IMR-90 (cell line): ENCODE results near the gene PRKRIP1. TPM values are rescaled to one million over a fixed set of nuclear protein-coding genes. Genes with fewer than 3 reads are reported as not detected.

Experiments used
- ATAC-seq: fragments of 200-7000 bp; cut with Tn5 transposase; 2 replicates; pipeline ENCODE4 v1.9.1; 2020; ENCODE audit warnings: low read depth, mild to moderate bottlenecking, moderate library complexity
- BruUV-seq: library from RNA; stranded (reverse); fragments of 400-500 nt; replicated peaks from 2 replicates; lab custom pipeline; 2021; lab: Mats Ljungman, UMichigan
- CTCF ChIA-PET: fragments of 300-600 bp; formaldehyde crosslinking; extraction: SDS; loops from one replicate; lab custom pipeline; 2021; ENCODE audit warnings: antibody characterized with exemption; lab: Yijun Ruan, JAX
- POLR2A ChIA-PET: fragments of 300-600 bp; sonication (Branson Sonifier 250); formaldehyde crosslinking; loops from one replicate; lab custom pipeline; 2022; ENCODE audit warnings: antibody characterized with exemption; ENCODE audit not compliant: unreplicated experiment; lab: Charles Lee
- DNase-seq: peaks from one replicate; pipeline ENCODE4 v3.0.0; 2013
- H2AFZ ChIP-seq: replicated peaks from 2 replicates; pipeline ENCODE3; 2013; ENCODE audit warnings: low read length, mild to moderate bottlenecking; ENCODE audit not compliant: poor library complexity
- H2AK5ac ChIP-seq: 2 replicates; pipeline ENCODE4 v1.6.1; 2013; ENCODE audit warnings: low read depth, low read length, inconsistent platforms
- H2AK9ac ChIP-seq: replicated peaks from 2 replicates; pipeline ENCODE3; 2013; ENCODE audit warnings: mild to moderate bottlenecking, low read depth, low read length, moderate library complexity; ENCODE audit not compliant: poor library complexity
- H2BK120ac ChIP-seq: 2 replicates; pipeline ENCODE4 v1.6.1; 2013; ENCODE audit warnings: low read depth, low read length, inconsistent platforms
- H2BK15ac ChIP-seq: 3 replicates; pipeline ENCODE4 v1.6.1; 2013; ENCODE audit warnings: low read depth, low read length, inconsistent platforms
- H2BK20ac ChIP-seq: 2 replicates; pipeline ENCODE4 v1.6.1; 2013; ENCODE audit warnings: low read depth, mild to moderate bottlenecking, inconsistent platforms, low read length, moderate library complexity
- H2BK5ac ChIP-seq: 2 replicates; pipeline ENCODE4 v1.6.1; 2013; ENCODE audit warnings: mild to moderate bottlenecking, low read depth, low read length, inconsistent platforms; ENCODE audit not compliant: poor library complexity, severe bottlenecking
- H3K14ac ChIP-seq: replicated peaks from 2 replicates; pipeline ENCODE4 v1.6.1; 2013; ENCODE audit warnings: low read depth, low read length, inconsistent platforms
- H3K18ac ChIP-seq: 2 replicates; pipeline ENCODE4 v1.6.1; 2013; ENCODE audit warnings: low read depth, low read length, control low read depth
- H3K23ac ChIP-seq: 2 replicates; pipeline ENCODE4 v1.6.1; 2013; ENCODE audit warnings: low read depth, low read length, inconsistent platforms
- H3K27ac ChIP-seq: 2 replicates; pipeline ENCODE4 v1.5.1; 2013; ENCODE audit warnings: mild to moderate bottlenecking, control low read depth, low read length; ENCODE audit not compliant: insufficient read depth
- H3K27me3 ChIP-seq: 2 replicates; pipeline ENCODE4 v1.6.1; 2013; ENCODE audit warnings: low read length; ENCODE audit not compliant: control insufficient read depth, insufficient read depth
- H3K36me3 ChIP-seq: 2 replicates; pipeline ENCODE4 v1.6.1; 2013; ENCODE audit warnings: low read length, mixed read lengths; ENCODE audit not compliant: control insufficient read depth, insufficient read depth
- H3K4ac ChIP-seq: 2 replicates; pipeline ENCODE4 v1.6.1; 2013; ENCODE audit warnings: low read depth, low read length, inconsistent platforms
- H3K4me1 ChIP-seq: 2 replicates; pipeline ENCODE4 v1.6.1; 2013; ENCODE audit warnings: low read length, mixed read lengths; ENCODE audit not compliant: control insufficient read depth, insufficient read depth
- H3K4me2 ChIP-seq: 2 replicates; pipeline ENCODE4 v1.6.1; 2013; ENCODE audit warnings: low read depth, mild to moderate bottlenecking, control low read depth, low read length, moderate library complexity
- H3K4me3 ChIP-seq: 2 replicates; pipeline ENCODE4 v1.5.1; 2013; ENCODE audit warnings: low read depth, mild to moderate bottlenecking, control low read depth, low read length, moderate library complexity; ENCODE audit not compliant: insufficient read depth
- H3K56ac ChIP-seq: 2 replicates; pipeline ENCODE4 v1.6.1; 2013; ENCODE audit warnings: low read length, inconsistent platforms; ENCODE audit not compliant: insufficient read depth; ENCODE audit errors: extremely low read depth
- H3K79me1 ChIP-seq, 2 experiments: 2 replicates each; pipeline ENCODE4 v1.6.1; 2013; ENCODE audit warnings: low read length in 2 of 2, inconsistent platforms in 1 of 2, low read depth in 1 of 2
- H3K9ac ChIP-seq: 2 replicates; pipeline ENCODE4 v1.6.1; 2013; ENCODE audit warnings: low read depth, low read length, control low read depth
- H3K9me1 ChIP-seq: 2 replicates; pipeline ENCODE4 v1.6.1; 2013; ENCODE audit warnings: low read length, inconsistent platforms; ENCODE audit not compliant: insufficient read depth
- H3K9me3 ChIP-seq: 2 replicates; pipeline ENCODE4 v1.6.1; 2013; ENCODE audit warnings: low read length; ENCODE audit not compliant: control insufficient read depth, insufficient read depth
- H4K20me1 ChIP-seq: 2 replicates; pipeline ENCODE4 v1.6.1; 2013; ENCODE audit warnings: low read length, inconsistent platforms; ENCODE audit not compliant: insufficient read depth
- H4K5ac ChIP-seq: 2 replicates; pipeline ENCODE4 v1.6.1; 2013; ENCODE audit warnings: mild to moderate bottlenecking, low read depth, low read length, control low read depth
- H4K8ac ChIP-seq, 2 experiments: 2 replicates each; pipeline ENCODE4 v1.6.1; 2013; ENCODE audit warnings: low read depth in 2 of 2, low read length in 2 of 2, control low read depth in 1 of 2, inconsistent platforms in 1 of 2
- H4K91ac ChIP-seq: 2 replicates; pipeline ENCODE4 v1.6.1; 2013; ENCODE audit warnings: low read depth, low read length, inconsistent platforms; ENCODE audit not compliant: insufficient read depth
- BHLHE40 ChIP-seq: fragments of 150-350 bp; IDR thresholded peaks from 2 replicates; pipeline ENCODE4 v1.6.1; 2016; ENCODE audit warnings: mild to moderate bottlenecking, low read depth, low read length
- CEBPB ChIP-seq: IDR thresholded peaks from 2 replicates; pipeline ENCODE4 v1.6.1; 2012; ENCODE audit warnings: low read depth, low read length, improper control_type of control experiment
- CHD1 ChIP-seq: IDR thresholded peaks from 2 replicates; pipeline ENCODE4 v1.6.1; 2012; ENCODE audit warnings: low read depth, low read length, improper control_type of control experiment
- FOS ChIP-seq: fragments of 150-350 bp; IDR thresholded peaks from 2 replicates; pipeline ENCODE4 v1.6.1; 2016; ENCODE audit warnings: low read depth, low read length
- MAFK ChIP-seq: IDR thresholded peaks from 2 replicates; pipeline ENCODE4 v1.6.1; 2012; ENCODE audit warnings: low read depth, low read length, improper control_type of control experiment
- MXI1 ChIP-seq: IDR thresholded peaks from 2 replicates; pipeline ENCODE4 v1.6.1; 2012; ENCODE audit warnings: low read depth, mild to moderate bottlenecking, low read length, moderate library complexity, borderline replicate concordance
- NFE2L2 ChIP-seq: fragments of 150-350 bp; IDR thresholded peaks from 2 replicates; pipeline ENCODE4 v1.6.1; 2016; ENCODE audit warnings: low read depth, mild to moderate bottlenecking, low read length
- POLR2A ChIP-seq: IDR thresholded peaks from 2 replicates; pipeline ENCODE4 v1.6.1; 2012; ENCODE audit warnings: mild to moderate bottlenecking, low read depth, low read length
- RAD21 ChIP-seq: IDR thresholded peaks from 2 replicates; pipeline ENCODE4 v1.6.1; 2012; ENCODE audit warnings: low read length, improper control_type of control experiment
- RCOR1 ChIP-seq: IDR thresholded peaks from 2 replicates; pipeline ENCODE4 v1.6.1; 2012; ENCODE audit warnings: mild to moderate bottlenecking, low read length, improper control_type of control experiment; ENCODE audit not compliant: insufficient replicate concordance
- SMC3 ChIP-seq: fragments of 150-350 bp; IDR thresholded peaks from 2 replicates; pipeline ENCODE4 v1.6.1; 2016; ENCODE audit warnings: low read depth, mild to moderate bottlenecking, antibody characterized with exemption, low read length, moderate library complexity
- WGBS, 2 experiments: methylation state at CpG; one replicate each; pipeline versions ENCODE4 v1.1.5 to v1.1.7; 2013; ENCODE audit warnings: missing lambda C conversion rate in 2 of 2; ENCODE audit not compliant: insufficient read length in 1 of 2; ENCODE audit errors: extremely low coverage in 2 of 2; 5-methylcytosine and 5-hydroxymethylcytosine counted together
- dilution Hi-C: fragments of 300-500 bp; cut with HindIII; formaldehyde crosslinking; loops from one replicate; pipeline ENCODE4 v1.14.3; 2018; ENCODE audit warnings: low sequenced_read_pairs; ENCODE audit not compliant: unreplicated experiment
- in situ Hi-C: fragments of 300-500 bp; cut with MboI; formaldehyde crosslinking; loops from 3 replicates; pipeline ENCODE4 v1.14.3; 2019; ENCODE audit warnings: low sequenced_read_pairs, inconsistent platforms, mixed read lengths
- intact Hi-C: fragments of 100-400 bp; cut with micrococcal nuclease; formaldehyde crosslinking; loops from 2 replicates; pipeline ENCODE4 v1.10.0; 2022
- polyA plus RNA-seq, 3 experiments: library from polyadenylated mRNA; depleted of rRNA; stranded (reverse); fragments of >200 nt; gene quantifications; 2 replicates each; pipeline ENCODE4 v1.2.3, GENCODE V29; 2012; ENCODE audit warnings: low replicate concordance in 1 of 3
- total RNA-seq: library from RNA; depleted of rRNA; stranded (reverse); fragments of >200 nt; gene quantifications from 2 replicates; pipeline ENCODE4 v1.2.3, GENCODE V29; 2012
- TF ChIP-seq, protein P1 (sequence below): fragments of 150-350 bp; IDR thresholded peaks from 2 replicates; pipeline ENCODE4 v1.6.1; 2017; ENCODE audit warnings: mild to moderate bottlenecking, antibody characterized with exemption, low read length, low read depth
- TF ChIP-seq, protein P2 (sequence below): conservative IDR thresholded peaks from 2 replicates; pipeline ENCODE4 v1.5.1; 2012; ENCODE audit warnings: mild to moderate bottlenecking, low read depth, low read length, improper control_type of control experiment
- TF ChIP-seq, protein P3 (sequence below): fragments of 150-350 bp; IDR thresholded peaks from 2 replicates; pipeline ENCODE4 v1.6.1; 2016; ENCODE audit warnings: low read depth, mild to moderate bottlenecking, low read length, moderate library complexity, borderline replicate concordance

PRKRIP1 gene
- total and polyA plus RNA-seq, 2 of the 4 experiments (the other 2 are of a cell fraction) = 6.5 to 21.6 TPM

DNA sequence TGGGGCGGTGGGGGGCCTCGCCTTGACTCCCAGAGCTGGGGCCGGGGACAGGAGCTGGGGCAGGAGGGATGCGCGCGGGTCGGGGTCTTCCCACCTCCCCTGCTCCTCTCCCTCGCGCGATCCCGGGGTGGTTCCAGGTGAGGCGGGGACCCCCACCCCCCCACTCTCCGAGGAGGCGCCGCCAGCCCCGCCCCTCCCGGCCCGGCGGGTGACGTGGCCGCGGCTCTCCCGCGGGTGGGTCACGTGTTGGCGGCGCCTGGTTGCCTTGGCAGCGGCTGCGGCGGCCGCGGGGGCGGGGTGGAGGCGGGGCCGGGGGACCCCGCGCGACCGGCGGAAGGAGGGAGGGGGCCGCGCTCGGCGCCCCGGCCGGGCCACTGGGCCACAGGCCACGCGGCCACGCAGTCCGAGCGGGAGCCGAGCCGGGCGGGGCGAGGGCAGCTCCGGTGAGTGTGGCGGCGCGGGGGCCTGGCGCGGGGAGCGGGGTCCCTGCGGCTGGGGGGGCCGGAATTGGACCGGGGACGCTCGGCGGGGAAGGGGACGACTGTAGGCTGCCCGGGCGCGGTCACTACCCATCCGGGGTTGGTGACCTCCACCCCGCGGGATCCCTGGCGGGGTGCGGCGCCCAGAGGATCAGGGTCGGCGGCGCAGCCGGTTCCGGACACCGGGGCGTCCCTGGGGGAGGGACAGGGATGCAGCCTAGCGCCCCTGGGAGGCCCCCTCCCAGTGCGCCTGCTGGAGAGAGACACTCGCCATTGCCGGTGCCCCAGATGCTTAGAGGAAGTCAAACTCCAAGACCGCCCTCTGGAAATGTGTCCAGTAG lies 37.3 kb downstream of the PRKRIP1 start, which contains the start of gene ORAI2:
ORAI2 (plus strand) TSS at position 357 of the 820 bp plus-strand sequence. CDS start 5,382 bp downstream, outside the sequence.
- H3K9me3 ChIP-seq = no peaks in the 10 kb centered on the region
- peak within 1 kb of the TSS; percentile 80 for H3K4me2 ChIP-seq
- 0 out of 2 replicates have a peak within 1 kb of the TSS, but pooled peaks have one; percentile 14 for H2BK20ac ChIP-seq
- peak within 1 kb of the TSS; percentile 83 for H2AK5ac ChIP-seq
- H3K18ac ChIP-seq = peak within 1 kb of the TSS; percentile 88
- dilution Hi-C loops = no loop called here
- peak within 1 kb of the TSS; percentile 92 for H4K5ac ChIP-seq
- intact Hi-C loops = no loop called here
- in situ Hi-C loops = no loop called here
- H3K27ac ChIP-seq = peak within 1 kb of the TSS; percentile 64
- no peaks in the 10 kb centered on the region for H4K20me1 ChIP-seq
- peak within 1 kb of the TSS; percentile 85 for H3K4me3 ChIP-seq
- no peak within 1 kb of the TSS; the same call in 2 of the 3 replicates for H2BK15ac ChIP-seq
- peak within 1 kb of the TSS; percentile 92 for H2AK9ac ChIP-seq
- H3K56ac ChIP-seq = peak within 1 kb of the TSS; percentile 54; the same call in 1 of the 2 replicates
- peak within 1 kb of the TSS; percentile 60 for H2BK5ac ChIP-seq
- peak within 1 kb of the TSS; percentile 96 for H2AFZ ChIP-seq
- peaks cover 6% of the 10 kb centered on the region for H3K9me1 ChIP-seq
- peak within 1 kb of the TSS; percentile 61 for H3K14ac ChIP-seq
- ATAC-seq (peak; percentile 85), DNase-seq (peak; percentile 59)
- H2BK120ac ChIP-seq = peak within 1 kb of the TSS; percentile 61; the same call in 1 of the 2 replicates
- no TSS peak for BruUV-seq
- ChIA-PET CTCF (no interaction called here), POLR2A (no interaction called here)
- peaks cover 4% of the 10 kb centered on the region; the same call in 1 of the 2 replicates for H3K4me1 ChIP-seq
- peak within 1 kb of the TSS; percentile 52 for H3K23ac ChIP-seq
- no peaks in the 10 kb centered on the region for H3K27me3 ChIP-seq
- 0% methylated on average over 20 of the region's 90 CpGs; no CpG with 5 or more reads in 1 of the 2 experiments for WGBS, 2 experiments
- peak within 1 kb of the TSS; percentile 73 for H3K9ac ChIP-seq
- peak within 1 kb of the TSS; percentile 81 to 93; a peak in 3 of 4 replicates for H4K8ac ChIP-seq
- peaks cover 6 to 30% of the 10 kb centered on the region in 2 experiments; a peak in 3 of 4 replicates for H3K79me1 ChIP-seq
- peaks cover 3% of the 10 kb centered on the region; the same call in 1 of the 2 replicates for H3K36me3 ChIP-seq
- H4K91ac ChIP-seq = peak within 1 kb of the TSS; percentile 49
- H3K4ac ChIP-seq = peak within 1 kb of the TSS; percentile 87
- TF ChIP-seq MAFK (no peak), POLR2A (peak; percentile 53), FOS (no peak), CEBPB (no peak), SMC3 (no peak), CHD1 (no peak), MXI1 (no peak), BHLHE40 (peak; percentile 70), RAD21 (no peak), NFE2L2 (no peak), RCOR1 (no peak)
- TF ChIP-seq, protein P1, sequence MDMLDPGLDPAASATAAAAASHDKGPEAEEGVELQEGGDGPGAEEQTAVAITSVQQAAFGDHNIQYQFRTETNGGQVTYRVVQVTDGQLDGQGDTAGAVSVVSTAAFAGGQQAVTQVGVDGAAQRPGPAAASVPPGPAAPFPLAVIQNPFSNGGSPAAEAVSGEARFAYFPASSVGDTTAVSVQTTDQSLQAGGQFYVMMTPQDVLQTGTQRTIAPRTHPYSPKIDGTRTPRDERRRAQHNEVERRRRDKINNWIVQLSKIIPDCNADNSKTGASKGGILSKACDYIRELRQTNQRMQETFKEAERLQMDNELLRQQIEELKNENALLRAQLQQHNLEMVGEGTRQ = peak; percentile 95
- TF ChIP-seq, protein P2, sequence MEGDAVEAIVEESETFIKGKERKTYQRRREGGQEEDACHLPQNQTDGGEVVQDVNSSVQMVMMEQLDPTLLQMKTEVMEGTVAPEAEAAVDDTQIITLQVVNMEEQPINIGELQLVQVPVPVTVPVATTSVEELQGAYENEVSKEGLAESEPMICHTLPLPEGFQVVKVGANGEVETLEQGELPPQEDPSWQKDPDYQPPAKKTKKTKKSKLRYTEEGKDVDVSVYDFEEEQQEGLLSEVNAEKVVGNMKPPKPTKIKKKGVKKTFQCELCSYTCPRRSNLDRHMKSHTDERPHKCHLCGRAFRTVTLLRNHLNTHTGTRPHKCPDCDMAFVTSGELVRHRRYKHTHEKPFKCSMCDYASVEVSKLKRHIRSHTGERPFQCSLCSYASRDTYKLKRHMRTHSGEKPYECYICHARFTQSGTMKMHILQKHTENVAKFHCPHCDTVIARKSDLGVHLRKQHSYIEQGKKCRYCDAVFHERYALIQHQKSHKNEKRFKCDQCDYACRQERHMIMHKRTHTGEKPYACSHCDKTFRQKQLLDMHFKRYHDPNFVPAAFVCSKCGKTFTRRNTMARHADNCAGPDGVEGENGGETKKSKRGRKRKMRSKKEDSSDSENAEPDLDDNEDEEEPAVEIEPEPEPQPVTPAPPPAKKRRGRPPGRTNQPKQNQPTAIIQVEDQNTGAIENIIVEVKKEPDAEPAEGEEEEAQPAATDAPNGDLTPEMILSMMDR = no peak
- TF ChIP-seq, protein P3, sequence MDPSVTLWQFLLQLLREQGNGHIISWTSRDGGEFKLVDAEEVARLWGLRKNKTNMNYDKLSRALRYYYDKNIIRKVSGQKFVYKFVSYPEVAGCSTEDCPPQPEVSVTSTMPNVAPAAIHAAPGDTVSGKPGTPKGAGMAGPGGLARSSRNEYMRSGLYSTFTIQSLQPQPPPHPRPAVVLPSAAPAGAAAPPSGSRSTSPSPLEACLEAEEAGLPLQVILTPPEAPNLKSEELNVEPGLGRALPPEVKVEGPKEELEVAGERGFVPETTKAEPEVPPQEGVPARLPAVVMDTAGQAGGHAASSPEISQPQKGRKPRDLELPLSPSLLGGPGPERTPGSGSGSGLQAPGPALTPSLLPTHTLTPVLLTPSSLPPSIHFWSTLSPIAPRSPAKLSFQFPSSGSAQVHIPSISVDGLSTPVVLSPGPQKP = no peak
